NCI-H1930 (cell line): ENCODE results near the gene TUBB2A.

Experiments used
- DNase-seq, 2 experiments: peaks; one replicate each; lab custom pipeline; 2025; lab: John Stamatoyannopoulos, UW

Gene TUBB2A

GRCh38 chr6:3118353-3119039 lies 38.8 kb downstream of the TUBB2A start, which contains the start of gene BPHL:
Gene BPHL, plus strand, starts transcription at chr6:3118711. Its CDS starts 30 bp downstream, at chr6:3118741.
- DNase-seq, result peak; percentile 85 to 94

GRCh38 chr6:3117912-3118352 lies 39.4 kb downstream of the TUBB2A start:
- DNase-seq, result no peak

GRCh38 chr6:3114377-3114776 lies 43.0 kb downstream of the TUBB2A start:
- DNase-seq, result no peak

DNA sequence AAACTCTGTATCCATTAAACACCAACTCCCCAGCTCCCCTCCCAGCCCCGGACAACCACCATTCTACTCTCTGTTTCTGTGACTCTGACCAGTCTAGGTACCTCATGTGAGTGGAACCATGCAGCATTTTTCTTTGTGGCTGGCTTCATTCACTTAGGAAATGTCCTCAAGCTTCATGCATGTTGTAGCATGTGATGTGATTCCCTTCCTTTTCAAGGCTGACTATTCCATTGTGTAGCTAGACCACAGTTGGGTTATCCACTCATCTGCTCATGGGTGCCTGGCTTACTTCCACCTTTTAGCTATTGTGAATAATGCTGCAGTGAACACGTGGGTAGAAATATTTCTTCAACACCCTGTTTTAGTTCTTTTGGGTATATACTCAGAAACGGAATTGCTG lies 47.6 kb downstream of the TUBB2A start:
- DNase-seq, result no peak

DNA sequence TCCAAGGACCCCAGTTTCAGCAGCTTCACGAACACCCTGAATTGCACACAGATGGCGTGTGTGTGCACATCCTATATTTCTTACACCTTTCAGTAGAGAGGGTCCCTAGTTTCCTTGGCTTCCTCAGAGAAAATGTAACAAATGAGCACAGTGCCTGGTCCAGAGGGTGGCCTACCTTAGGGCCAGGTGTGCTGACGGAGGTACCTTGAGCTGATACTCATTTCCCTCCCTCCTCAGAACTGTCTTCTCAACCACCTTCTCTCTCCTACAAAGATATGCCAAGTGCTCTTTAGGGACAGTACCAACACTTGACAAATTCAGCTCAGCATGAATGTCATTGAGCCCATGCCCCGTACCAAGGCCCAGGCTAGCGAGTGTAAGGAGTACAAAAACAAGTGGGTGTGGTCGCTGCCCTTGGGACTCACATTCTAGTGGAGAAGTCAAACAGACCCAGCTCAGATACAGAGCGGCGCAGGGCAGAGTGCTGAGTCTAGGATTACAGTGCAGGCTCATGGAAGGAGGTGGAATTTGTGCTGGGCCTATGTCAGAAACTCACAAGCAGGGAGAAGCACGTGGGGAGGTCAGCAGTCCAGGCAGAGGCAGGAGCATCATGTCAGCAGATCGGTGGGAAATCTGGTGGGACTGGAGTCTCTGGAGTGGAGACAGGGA lies 48.5 kb downstream of the TUBB2A start:
- no peak for DNase-seq
